Activated naive CD4-positive, alpha-beta T cell treated with anti-CD3 and anti-CD28 coated beads, Interleukin-2, amount 50 U/mL, for 16 hours (primary cell): ENCODE results near the gene RAB1B.
A peak's percentile ranks its signal among the peaks of the same experiment; 100 is the strongest.

Experiments used
- DNase-seq: peaks from one replicate; pipeline ENCODE4 v3.0.0-alpha.2; 2020

The RAB1B gene

DNA sequence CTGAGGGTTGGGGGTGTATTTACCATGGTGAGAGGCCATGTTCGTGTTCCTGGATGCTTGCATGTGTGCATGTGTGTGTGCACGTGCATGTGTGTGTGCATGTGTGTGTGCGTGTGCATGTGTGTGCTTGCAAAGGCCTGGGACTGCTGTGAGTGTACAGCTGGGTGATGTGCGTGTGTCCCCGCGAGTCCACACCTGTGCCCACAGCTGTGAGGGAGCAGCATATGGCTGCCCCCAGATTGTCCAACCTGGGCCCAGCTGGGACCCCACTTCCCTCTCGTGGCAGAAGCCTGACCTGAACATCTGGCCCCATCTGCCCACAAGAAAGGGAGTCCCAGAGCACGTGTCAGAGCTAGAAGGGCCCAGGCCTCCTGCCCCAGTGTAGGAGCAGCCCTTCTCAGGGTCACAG, 56.8 kb downstream of the RAB1B start:
- no peak for DNase-seq

GRCh38 chr11:66326261-66327111, 58.0 kb downstream of the RAB1B start:
- peak; percentile 45 for DNase-seq
